ENCODE data around the gene GFI1B. TPM values are rescaled to one million over a fixed set of nuclear protein-coding genes. Genes with fewer than 3 reads are reported as not detected.

The GFI1B gene
- total RNA-seq, 4 donors from 2014 or later, result not detected

DNA sequence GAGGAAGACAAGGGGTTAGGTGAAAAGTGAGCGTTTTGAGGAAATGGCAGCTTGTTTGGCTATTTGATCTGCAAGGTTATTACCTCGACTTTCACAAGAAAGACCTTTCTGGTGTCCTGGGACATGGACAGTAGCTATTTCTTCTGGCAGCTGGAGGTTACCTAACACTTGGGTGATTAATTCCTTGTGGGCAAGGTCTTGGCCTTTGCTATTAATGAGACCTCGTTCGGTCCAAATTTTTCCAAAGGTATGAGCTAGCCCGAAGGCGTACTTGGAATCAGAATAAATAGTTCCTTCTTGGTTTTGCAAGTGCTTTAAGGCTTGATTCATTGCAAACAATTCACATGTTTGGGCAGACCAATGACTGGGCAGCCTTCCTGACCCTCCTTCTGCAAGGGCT lies 57.2 kb downstream of the GFI1B start:
- TF ChIP-seq, protein P1, sequence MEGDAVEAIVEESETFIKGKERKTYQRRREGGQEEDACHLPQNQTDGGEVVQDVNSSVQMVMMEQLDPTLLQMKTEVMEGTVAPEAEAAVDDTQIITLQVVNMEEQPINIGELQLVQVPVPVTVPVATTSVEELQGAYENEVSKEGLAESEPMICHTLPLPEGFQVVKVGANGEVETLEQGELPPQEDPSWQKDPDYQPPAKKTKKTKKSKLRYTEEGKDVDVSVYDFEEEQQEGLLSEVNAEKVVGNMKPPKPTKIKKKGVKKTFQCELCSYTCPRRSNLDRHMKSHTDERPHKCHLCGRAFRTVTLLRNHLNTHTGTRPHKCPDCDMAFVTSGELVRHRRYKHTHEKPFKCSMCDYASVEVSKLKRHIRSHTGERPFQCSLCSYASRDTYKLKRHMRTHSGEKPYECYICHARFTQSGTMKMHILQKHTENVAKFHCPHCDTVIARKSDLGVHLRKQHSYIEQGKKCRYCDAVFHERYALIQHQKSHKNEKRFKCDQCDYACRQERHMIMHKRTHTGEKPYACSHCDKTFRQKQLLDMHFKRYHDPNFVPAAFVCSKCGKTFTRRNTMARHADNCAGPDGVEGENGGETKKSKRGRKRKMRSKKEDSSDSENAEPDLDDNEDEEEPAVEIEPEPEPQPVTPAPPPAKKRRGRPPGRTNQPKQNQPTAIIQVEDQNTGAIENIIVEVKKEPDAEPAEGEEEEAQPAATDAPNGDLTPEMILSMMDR (IDR thresholded peaks at IDR 0.05; ENCODE audit: low read depth), result no peak

GRCh38 chr9:133037775-133038515 lies 59.5 kb downstream of the GFI1B start:
- TF ChIP-seq, protein P1 (IDR thresholded peaks at IDR 0.05; ENCODE audit: low read depth), result no peak

Small RNA genes lying within 50 kb of the gene (small RNA-seq; reads per million reads assigned to genes)
- not detected for gene AL593851.1
- not detected for gene MIR548AW
- gene RNU7-21P, result not detected

Other genes with a start within 250 kb of the GFI1B start
- 1 to 10 TPM in 3 of 4 donors, under 1 TPM in 1; 0.68 to 1.3 (median 1.1) TPM for gene AK8, start 100.4 kb upstream of the GFI1B start, total RNA-seq
- gene SPACA9, start 99.8 kb upstream of the GFI1B start, total RNA-seq, result 1 to 10 TPM; 3.0 to 4.2 (median 3.3) TPM
- 10 to 100 TPM; 43.4 to 63.1 (median 51.4) TPM for gene TSC1, start 34.1 kb upstream of the GFI1B start, total RNA-seq
- 10 to 100 TPM; 32.0 to 63.1 (median 41.1) TPM for gene GTF3C5, start 52.3 kb downstream of the GFI1B start, total RNA-seq
- gene CEL, start 83.3 kb downstream of the GFI1B start, total RNA-seq, result under 1 TPM in 1 of 4 donors, not detected in 3; 0.75 TPM
- gene RALGDS, start 142.5 kb downstream of the GFI1B start, total RNA-seq, result 10 to 100 TPM; 26.0 to 95.1 (median 38.9) TPM
- 10 to 100 TPM; 10.6 to 32.3 (median 20.5) TPM for gene GBGT1, start 185.2 kb downstream of the GFI1B start, total RNA-seq
- not detected for gene OBP2B, start 230.6 kb downstream of the GFI1B start, total RNA-seq

Data from subcutaneous adipose tissue (tissue), 4 donors.